CD8-positive, alpha-beta memory T cell (primary cell): ENCODE data around the gene ENAH. TPM values are rescaled to one million over a fixed set of nuclear protein-coding genes. Genes with fewer than 3 reads are reported as not detected.
A peak's percentile ranks its signal among the peaks of the same experiment; 100 is the strongest.

Source experiments
- CTCF ChIA-PET: fragments of 350-600 bp; sonication (Branson Sonifier 250); formaldehyde crosslinking; loops from one replicate; lab custom pipeline; 2021; ENCODE audit warnings: antibody characterized with exemption; lab: Charles Lee
- POLR2A ChIA-PET: fragments of 350-600 bp; sonication (Branson Sonifier 250); formaldehyde crosslinking; loops from one replicate; lab custom pipeline; 2021; ENCODE audit warnings: antibody characterized with exemption; lab: Charles Lee
- DNase-seq, 5 donors: peaks; one replicate each; pipeline versions ENCODE4 v3.0.0 to v3.0.0-alpha.2; 2020 to 2022; ENCODE audit warnings: mixed read lengths in 1 of 5
- H3K27ac ChIP-seq: one replicate; pipeline ENCODE4 v1.7.0; 2013; ENCODE audit warnings: low read depth, mild to moderate bottlenecking, low read length, moderate library complexity
- H3K27me3 ChIP-seq: 2 replicates; pipeline ENCODE4 v1.7.0; 2013; ENCODE audit warnings: low read length, mild to moderate bottlenecking; ENCODE audit not compliant: insufficient read depth, poor library complexity, severe bottlenecking
- H3K36me3 ChIP-seq: 2 replicates; pipeline ENCODE4 v1.7.0; 2013; ENCODE audit warnings: mild to moderate bottlenecking, low read length, moderate library complexity; ENCODE audit not compliant: insufficient read depth
- H3K4me1 ChIP-seq: 2 replicates; pipeline ENCODE4 v1.7.0; 2013; ENCODE audit warnings: mild to moderate bottlenecking, low read length, moderate library complexity; ENCODE audit not compliant: insufficient read depth
- H3K4me3 ChIP-seq: 2 replicates; pipeline ENCODE4 v1.7.0; 2013; ENCODE audit warnings: mild to moderate bottlenecking, low read length
- H3K9me3 ChIP-seq: 2 replicates; pipeline ENCODE4 v1.7.0; 2013; ENCODE audit warnings: mild to moderate bottlenecking, low read length
- H3K27ac Mint-ChIP-seq, 8 donors: one replicate each; pipeline ENCODE4 v1.8.0; 2020 to 2021; ENCODE audit warnings: mixed read lengths in 8 of 8, mild to moderate bottlenecking in 6 of 8, inconsistent platforms in 3 of 8, moderate library complexity in 3 of 8
- H3K27me3 Mint-ChIP-seq, 2 donors: one replicate each; pipeline ENCODE4 v1.8.0; 2020 to 2021; ENCODE audit warnings: mixed read lengths in 2 of 2, mild to moderate bottlenecking in 1 of 2, moderate library complexity in 1 of 2
- H3K36me3 Mint-ChIP-seq, 3 donors: one replicate each; pipeline ENCODE4 v1.8.0; 2020 to 2021; ENCODE audit warnings: mixed read lengths in 3 of 3, inconsistent platforms in 1 of 3, mild to moderate bottlenecking in 1 of 3
- H3K4me1 Mint-ChIP-seq, 3 donors: one replicate each; pipeline ENCODE4 v1.8.0; 2020 to 2021; ENCODE audit warnings: mixed read lengths in 3 of 3, inconsistent platforms in 1 of 3, mild to moderate bottlenecking in 1 of 3
- H3K4me3 Mint-ChIP-seq, 7 donors: one replicate each; pipeline ENCODE4 v1.8.0; 2020 to 2021; ENCODE audit warnings: mixed read lengths in 7 of 7, mild to moderate bottlenecking in 6 of 7, moderate library complexity in 4 of 7, inconsistent platforms in 2 of 7
- H3K9me3 Mint-ChIP-seq, 5 donors: one replicate each; pipeline ENCODE4 v1.8.0; 2020 to 2022; ENCODE audit warnings: mixed read lengths in 5 of 5, mild to moderate bottlenecking in 3 of 5, moderate library complexity in 2 of 5, inconsistent platforms in 1 of 5
- polyA plus RNA-seq: library from polyadenylated mRNA; unstranded; fragments of 300-500 nt; fragmentation: Illumina TruSeq; gene quantifications from one replicate; pipeline ENCODE4 v1.2.3, GENCODE V29; 2021
- total RNA-seq, 2 experiments: library from RNA; stranded (reverse); gene quantifications; one replicate each; pipeline ENCODE4 v1.2.3, GENCODE V29; 2021

Gene ENAH
- total and polyA plus RNA-seq, 3 experiments from 2014 or later, result 0.53 TPM; not detected in 1

GRCh38 chr1:225479341-225479740, 173.6 kb downstream of the ENAH start:
- peaks cover 32% of the 10 kb centered on the region for H3K4me1 ChIP-seq
- no peaks in the 10 kb centered on the region for H3K36me3 ChIP-seq
- H3K27ac ChIP-seq, result no peak overlapping the region
- peaks cover 5 to 6% of the 10 kb centered on the region in 2 donors for H3K27me3 Mint-ChIP-seq
- peaks cover 4% of the 10 kb centered on the region for H3K27me3 ChIP-seq
- H3K4me1 Mint-ChIP-seq, result peaks cover 29 to 33% (median 32%) of the 10 kb centered on the region in 3 donors
- H3K9me3 Mint-ChIP-seq, result no peaks in the 10 kb centered on the region
- POLR2A ChIA-PET, result no interaction called here
- DNase-seq, result no peak
- no peak overlapping the region for H3K27ac Mint-ChIP-seq
- H3K4me3 Mint-ChIP-seq, result no peak overlapping the region
- no peak overlapping the region for H3K4me3 ChIP-seq
- no peaks in the 10 kb centered on the region for H3K36me3 Mint-ChIP-seq
- CTCF ChIA-PET, result interaction anchor here (1.0 to 2.5 kb wide), 6 partner anchors 11 to 495 kb away, joined by 3 to 9 read pairs (median 4); no protein-coding TSS in a partner anchor
- no peaks in the 10 kb centered on the region for H3K9me3 ChIP-seq

GRCh38 chr1:225477296-225477911, 175.5 kb downstream of the ENAH start:
- no peaks in the 10 kb centered on the region for H3K9me3 Mint-ChIP-seq
- ChIA-PET POLR2A (interaction anchor here (1.4 to 1.5 kb wide), 2 partner anchors 10 to 522 kb away, joined by 4 to 7 read pairs; no protein-coding TSS in a partner anchor), CTCF (interaction anchor here (1.0 to 2.5 kb wide), 5 partner anchors 10 to 497 kb away, joined by 3 to 9 read pairs (median 6); no protein-coding TSS in a partner anchor)
- H3K27ac ChIP-seq, result no peak overlapping the region
- peaks cover 1% of the 10 kb centered on the region for H3K27me3 ChIP-seq
- peak overlapping the region in 7 of 8 donors; percentile 23 to 86 (median 59) for H3K27ac Mint-ChIP-seq
- H3K36me3 ChIP-seq, result no peaks in the 10 kb centered on the region
- H3K4me3 Mint-ChIP-seq, result peak overlapping the region in 5 of 7 donors; percentile 17 to 59 (median 49)
- H3K9me3 ChIP-seq, result no peaks in the 10 kb centered on the region
- peaks cover 0 to 4% of the 10 kb centered on the region in 2 donors for H3K27me3 Mint-ChIP-seq
- H3K36me3 Mint-ChIP-seq, result no peaks in the 10 kb centered on the region
- H3K4me3 ChIP-seq, result no peak overlapping the region
- peaks cover 36 to 45% (median 43%) of the 10 kb centered on the region in 3 donors for H3K4me1 Mint-ChIP-seq
- peaks cover 36% of the 10 kb centered on the region for H3K4me1 ChIP-seq
- no peak for DNase-seq

- no peaks in the 10 kb centered on the region for H3K36me3 Mint-ChIP-seq
- peaks cover 36 to 45% (median 43%) of the 10 kb centered on the region in 3 donors for H3K4me1 Mint-ChIP-seq
- peak overlapping the region in 2 of 7 donors; percentile 4 to 24 for H3K4me3 Mint-ChIP-seq
- Histone ChIP-seq H3K4me3 (no peak overlapping the region), H3K27ac (no peak overlapping the region), H3K4me1 (peaks cover 36% of the 10 kb centered on the region), H3K36me3 (no peaks in the 10 kb centered on the region), H3K9me3 (no peaks in the 10 kb centered on the region), H3K27me3 (no peaks in the 10 kb centered on the region)
- peak in 1 of 5 donors; percentile 26 for DNase-seq
- H3K9me3 Mint-ChIP-seq, result no peaks in the 10 kb centered on the region
- peaks cover 0 to 3% of the 10 kb centered on the region in 2 donors for H3K27me3 Mint-ChIP-seq
- peak overlapping the region in 2 of 8 donors; percentile 33 to 57 for H3K27ac Mint-ChIP-seq
- CTCF ChIA-PET, result interaction anchor here (0.7 to 2.5 kb wide), 6 partner anchors 8 to 511 kb away, joined by 3 to 12 read pairs (median 4); no protein-coding TSS in a partner anchor
- POLR2A ChIA-PET, result interaction anchor here (1.4 to 1.5 kb wide), 2 partner anchors 9 to 523 kb away, joined by 4 to 7 read pairs; no protein-coding TSS in a partner anchor
Measured at GRCh38 chr1:225476538-225476988, 176.4 kb downstream of the ENAH start.

- DNase-seq, result no peak
- Mint-ChIP-seq H3K4me1 (peaks cover 37 to 47% (median 43%) of the 10 kb centered on the region in 3 donors), H3K36me3 (no peaks in the 10 kb centered on the region), H3K27ac (no peak overlapping the region), H3K4me3 (no peak overlapping the region), H3K27me3 (peaks cover 0 to 3% of the 10 kb centered on the region in 2 donors), H3K9me3 (no peaks in the 10 kb centered on the region)
- POLR2A ChIA-PET, result interaction anchor here (1.5 kb wide), 1 partner anchor 8 kb away, joined by 7 read pairs; no protein-coding TSS in a partner anchor
- Histone ChIP-seq H3K27ac (no peak overlapping the region), H3K9me3 (no peaks in the 10 kb centered on the region), H3K36me3 (no peaks in the 10 kb centered on the region), H3K4me1 (peaks cover 36% of the 10 kb centered on the region), H3K27me3 (no peaks in the 10 kb centered on the region), H3K4me3 (no peak overlapping the region)
- CTCF ChIA-PET, result interaction anchor here (0.7 to 2.5 kb wide), 13 partner anchors 8 to 511 kb away, joined by 3 to 21 read pairs (median 6); partner anchors contain the start of genes SRP9 and TMEM63A
Measured at GRCh38 chr1:225476100-225476511, 176.8 kb downstream of the ENAH start.

- no peaks in the 10 kb centered on the region for H3K9me3 ChIP-seq
- no peaks in the 10 kb centered on the region for H3K27me3 ChIP-seq
- H3K27me3 Mint-ChIP-seq, result no peaks in the 10 kb centered on the region
- ChIA-PET POLR2A (interaction anchor here (0.5 to 0.9 kb wide), 2 partner anchors 49 to 295 kb away, joined by 3 to 5 read pairs; no protein-coding TSS in a partner anchor), CTCF (interaction anchor here (0.7 to 2.5 kb wide), 46 partner anchors 8 to 587 kb away, joined by 3 to 21 read pairs (median 3); partner anchors contain the start of genes H3-3A, LBR, SRP9 and TMEM63A)
- H3K27ac Mint-ChIP-seq, result peak overlapping the region in 4 of 8 donors; percentile 24 to 74 (median 60)
- H3K4me1 ChIP-seq, result peaks cover 36% of the 10 kb centered on the region
- peak; percentile 53 to 74 (median 66) for DNase-seq
- H3K4me3 ChIP-seq, result no peak overlapping the region
- peaks cover 37 to 48% (median 43%) of the 10 kb centered on the region in 3 donors for H3K4me1 Mint-ChIP-seq
- H3K27ac ChIP-seq, result no peak overlapping the region
- no peaks in the 10 kb centered on the region for H3K36me3 Mint-ChIP-seq
- H3K9me3 Mint-ChIP-seq, result no peaks in the 10 kb centered on the region
- H3K4me3 Mint-ChIP-seq, result no peak overlapping the region
- no peaks in the 10 kb centered on the region for H3K36me3 ChIP-seq
Measured at GRCh38 chr1:225474986-225475820, 177.7 kb downstream of the ENAH start.

- no peaks in the 10 kb centered on the region for H3K27me3 ChIP-seq
- POLR2A ChIA-PET, result interaction anchor here (0.5 kb wide), 2 partner anchors 296 to 490 kb away, joined by 4 to 5 read pairs; no protein-coding TSS in a partner anchor
- no peaks in the 10 kb centered on the region for H3K9me3 Mint-ChIP-seq
- no peak overlapping the region for H3K4me3 Mint-ChIP-seq
- no peak overlapping the region for H3K27ac ChIP-seq
- no peak overlapping the region for H3K4me3 ChIP-seq
- peak overlapping the region in 6 of 8 donors; percentile 24 to 78 (median 45) for H3K27ac Mint-ChIP-seq
- no peaks in the 10 kb centered on the region for H3K27me3 Mint-ChIP-seq
- no peaks in the 10 kb centered on the region for H3K9me3 ChIP-seq
- H3K36me3 Mint-ChIP-seq, result no peaks in the 10 kb centered on the region
- peaks cover 36% of the 10 kb centered on the region for H3K4me1 ChIP-seq
- DNase-seq, result no peak
- peaks cover 37 to 48% (median 43%) of the 10 kb centered on the region in 3 donors for H3K4me1 Mint-ChIP-seq
- CTCF ChIA-PET, result interaction anchor here (0.7 to 2.5 kb wide), 41 partner anchors 10 to 588 kb away, joined by 3 to 21 read pairs (median 3); partner anchors contain the start of genes H3-3A, LBR, SRP9 and TMEM63A
- no peaks in the 10 kb centered on the region for H3K36me3 ChIP-seq
Measured at GRCh38 chr1:225474439-225474985, 178.4 kb downstream of the ENAH start.
